NCI-H2227 (cell line): ENCODE measurements around the gene CYP2J2.
"Not testable (repeated sequence)": the region's sequence is repeated elsewhere in the genome, so short reads cannot be mapped to it uniquely, and the experiment has no call there.

Source experiments
- DNase-seq: peaks from one replicate; lab custom pipeline; 2025; ENCODE audit not compliant: unreplicated experiment; lab: John Stamatoyannopoulos, UW

Gene CYP2J2

GRCh38 chr1:59919746-59920145, 6.8 kb downstream of the CYP2J2 start:
- DNase-seq, result no peak

GRCh38 chr1:59917785-59918180, 8.8 kb downstream of the CYP2J2 start:
- no peak for DNase-seq

- DNase-seq, result no peak
Observed at GRCh38 chr1:59917026-59917784, 9.4 kb downstream of the CYP2J2 start.

GRCh38 chr1:59915516-59915915, 11.1 kb downstream of the CYP2J2 start:
- DNase-seq, result no peak

- not testable (repeated sequence) for DNase-seq
Observed at GRCh38 chr1:59914791-59915286, 11.7 kb downstream of the CYP2J2 start.

GRCh38 chr1:59908682-59909081, 17.9 kb downstream of the CYP2J2 start:
- DNase-seq, result no peak

GRCh38 chr1:59908084-59908483, 18.5 kb downstream of the CYP2J2 start:
- DNase-seq, result no peak

- DNase-seq, result no peak
Observed at GRCh38 chr1:59906931-59907330, 19.6 kb downstream of the CYP2J2 start.

GRCh38 chr1:59903141-59903754, 23.3 kb downstream of the CYP2J2 start:
- peak; percentile 51 for DNase-seq

- DNase-seq, result no peak
Observed at GRCh38 chr1:59901770-59902388, 24.7 kb downstream of the CYP2J2 start.

- no peak for DNase-seq
Observed at GRCh38 chr1:59900640-59901039, 25.9 kb downstream of the CYP2J2 start.

- DNase-seq, result no peak
Observed at GRCh38 chr1:59898927-59899326, 27.6 kb downstream of the CYP2J2 start.

GRCh38 chr1:59897165-59897564, 29.4 kb downstream of the CYP2J2 start:
- no peak for DNase-seq

GRCh38 chr1:59892841-59893811, 33.4 kb downstream of the CYP2J2 start:
- no peak for DNase-seq

GRCh38 chr1:59885160-59885832, 41.3 kb downstream of the CYP2J2 start:
- no peak for DNase-seq

- DNase-seq, result no peak
Observed at GRCh38 chr1:59880735-59881134, 45.8 kb downstream of the CYP2J2 start.

GRCh38 chr1:59879996-59880505, 46.5 kb downstream of the CYP2J2 start:
- DNase-seq, result no peak

- peak; percentile 44 for DNase-seq
Observed at GRCh38 chr1:59879574-59879973, 47.0 kb downstream of the CYP2J2 start.

- no peak for DNase-seq
Observed at GRCh38 chr1:59878370-59878769, 48.2 kb downstream of the CYP2J2 start.

- DNase-seq, result no peak
Observed at GRCh38 chr1:59877108-59877682, 49.4 kb downstream of the CYP2J2 start.
